Dermis blood vessel endothelial cell (primary cell): ENCODE data around the gene DYRK1A. TPM values are rescaled to one million over a fixed set of nuclear protein-coding genes. Genes with fewer than 3 reads are reported as not detected.
"Not testable (repeated sequence)": the region's sequence is repeated elsewhere in the genome, so short reads cannot be mapped to it uniquely, and the experiment has no call there.

Experiments used
- DNase-seq: peaks from one replicate; pipeline ENCODE4 v3.0.0; 2010
- total RNA-seq: library from RNA; depleted of rRNA; stranded (reverse); fragments of >200 nt; gene quantifications from 2 replicates; pipeline ENCODE4 v1.2.3, GENCODE V29; 2014

The DYRK1A gene
- total RNA-seq, 1 donor from 2014 or later = 75.6 TPM

DNA sequence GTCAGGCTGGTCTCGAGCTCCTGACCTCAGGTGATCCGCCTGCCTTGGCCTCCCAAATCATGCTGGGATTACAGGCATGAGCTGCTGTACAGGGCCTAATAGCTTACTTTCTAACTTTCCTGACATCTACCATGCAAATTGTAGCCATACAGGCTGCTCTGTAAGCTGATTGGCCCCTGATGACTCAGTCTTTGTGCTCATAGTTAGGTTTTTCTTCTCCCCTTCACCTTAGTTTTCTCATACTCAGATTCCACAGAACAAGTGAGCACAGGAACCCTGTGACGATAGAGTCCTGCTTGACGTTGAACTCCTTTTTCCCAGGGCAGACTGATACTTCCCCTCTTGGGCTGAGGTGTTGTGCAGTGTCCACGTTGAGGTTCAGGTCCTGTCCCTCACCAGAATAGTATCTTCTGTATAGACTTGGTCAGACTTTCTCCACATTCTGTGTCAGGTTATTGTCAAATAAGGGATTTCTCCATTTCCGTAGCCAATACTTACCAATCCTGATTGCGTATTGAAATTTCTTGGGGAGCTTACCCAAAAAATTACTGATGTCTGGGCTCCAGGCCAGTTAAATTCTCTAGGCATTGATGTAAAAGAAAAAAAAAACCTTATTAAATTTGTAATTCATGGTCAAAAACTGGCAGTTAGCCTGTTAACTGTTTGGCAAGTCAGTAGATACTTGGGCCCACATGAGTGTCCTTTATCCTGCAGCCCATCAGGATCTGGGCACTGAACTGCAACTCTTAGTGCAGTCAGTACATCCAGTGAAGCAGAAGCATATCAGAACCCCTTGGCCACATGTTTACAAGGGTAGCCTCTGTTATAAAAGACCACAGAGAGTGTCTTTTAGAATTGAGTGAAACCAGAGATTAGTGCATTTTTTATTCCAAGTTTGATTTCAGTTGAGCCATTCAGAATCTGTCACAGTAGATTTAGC lies 118.2 kb downstream of the DYRK1A start:
- no peak for DNase-seq

DNA sequence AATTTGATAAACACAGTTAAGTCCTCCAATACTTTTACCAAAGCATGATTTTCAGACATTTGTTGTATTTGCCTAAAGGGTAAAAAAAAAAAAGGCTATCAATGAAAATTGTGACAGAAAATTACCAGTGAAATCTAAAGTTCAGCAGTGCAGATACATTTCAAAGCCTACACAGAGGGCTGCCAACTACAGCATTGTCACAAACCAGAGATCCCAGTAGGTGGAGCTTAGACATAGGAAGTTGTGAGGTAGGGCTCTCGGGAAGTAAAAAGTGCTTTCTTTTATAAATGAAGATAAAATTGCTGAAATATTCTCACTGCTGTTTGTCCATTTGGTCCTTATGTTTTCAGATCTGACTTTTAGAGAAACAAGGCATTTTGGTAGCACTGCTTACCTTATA lies 123.0 kb downstream of the DYRK1A start:
- peak; percentile 37 for DNase-seq

DNA sequence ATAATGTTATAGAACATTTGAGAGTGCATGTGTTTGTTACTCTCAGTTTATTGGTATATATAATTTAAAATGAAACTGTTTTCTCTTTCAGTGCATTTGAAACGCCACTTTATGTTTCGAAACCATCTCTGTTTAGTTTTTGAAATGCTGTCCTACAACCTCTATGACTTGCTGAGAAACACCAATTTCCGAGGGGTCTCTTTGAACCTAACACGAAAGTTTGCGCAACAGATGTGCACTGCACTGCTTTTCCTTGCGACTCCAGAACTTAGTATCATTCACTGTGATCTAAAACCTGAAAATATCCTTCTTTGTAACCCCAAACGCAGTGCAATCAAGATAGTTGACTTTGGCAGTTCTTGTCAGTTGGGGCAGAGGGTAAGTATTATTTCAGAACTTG lies 123.5 kb downstream of the DYRK1A start:
- DNase-seq = no peak

DNA sequence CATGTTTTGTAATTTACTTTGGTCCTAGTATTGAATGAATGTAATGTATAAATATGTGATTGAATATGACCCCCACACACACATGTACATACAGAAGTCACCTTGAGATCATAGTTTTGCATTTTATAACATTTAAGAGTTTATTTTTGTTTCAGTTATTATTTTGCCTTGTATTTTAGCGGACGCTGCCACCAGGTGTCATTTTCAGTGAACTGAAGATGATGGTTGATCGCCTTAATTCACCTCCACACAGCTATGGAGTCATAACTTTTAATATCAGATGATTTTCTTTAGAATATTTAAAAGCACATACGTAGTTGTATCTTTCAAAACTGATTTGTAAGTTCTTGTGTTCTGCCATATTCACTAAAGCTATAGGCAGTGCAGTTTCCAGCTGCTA lies 130.4 kb downstream of the DYRK1A start:
- peak; percentile 53 for DNase-seq

DNA sequence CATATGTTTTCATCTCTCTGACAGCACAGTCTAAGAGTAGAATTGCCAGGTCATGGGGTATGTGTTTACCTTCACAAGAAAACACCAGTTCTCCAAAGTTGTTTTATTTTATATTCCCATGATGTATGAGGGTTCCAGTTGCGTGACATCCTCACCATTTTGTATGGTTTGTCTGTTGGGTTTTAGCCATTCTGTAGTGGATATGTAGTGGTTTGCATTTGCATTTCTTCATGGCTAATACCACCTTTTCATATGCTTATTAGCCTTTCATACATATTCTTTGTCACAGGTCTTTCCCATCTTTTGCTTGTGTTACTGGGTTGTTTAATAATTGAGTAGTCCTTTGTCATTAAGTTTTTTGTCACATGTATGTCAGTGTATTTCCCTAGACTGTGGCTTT lies 132.1 kb downstream of the DYRK1A start:
- DNase-seq = no peak

DNA sequence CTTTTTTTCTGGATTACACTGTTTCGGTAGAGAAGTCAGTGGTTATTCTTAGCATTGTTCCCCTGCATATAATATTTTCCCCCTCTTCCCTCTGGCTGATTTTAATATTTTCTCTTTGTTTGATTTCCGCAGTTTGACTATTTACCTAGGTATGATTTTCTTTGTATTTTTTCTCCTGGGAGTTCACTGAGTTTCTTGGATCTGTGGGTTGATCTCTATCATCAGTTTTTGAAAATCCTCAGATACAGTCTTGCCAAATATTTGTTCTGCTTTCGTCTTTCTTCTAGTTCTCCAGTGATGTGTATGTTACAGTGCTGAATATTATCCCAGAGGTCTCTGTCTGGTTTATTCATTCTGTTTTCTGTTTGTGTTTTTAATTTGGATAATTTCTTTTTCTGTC lies 136.4 kb downstream of the DYRK1A start:
- DNase-seq = no peak

DNA sequence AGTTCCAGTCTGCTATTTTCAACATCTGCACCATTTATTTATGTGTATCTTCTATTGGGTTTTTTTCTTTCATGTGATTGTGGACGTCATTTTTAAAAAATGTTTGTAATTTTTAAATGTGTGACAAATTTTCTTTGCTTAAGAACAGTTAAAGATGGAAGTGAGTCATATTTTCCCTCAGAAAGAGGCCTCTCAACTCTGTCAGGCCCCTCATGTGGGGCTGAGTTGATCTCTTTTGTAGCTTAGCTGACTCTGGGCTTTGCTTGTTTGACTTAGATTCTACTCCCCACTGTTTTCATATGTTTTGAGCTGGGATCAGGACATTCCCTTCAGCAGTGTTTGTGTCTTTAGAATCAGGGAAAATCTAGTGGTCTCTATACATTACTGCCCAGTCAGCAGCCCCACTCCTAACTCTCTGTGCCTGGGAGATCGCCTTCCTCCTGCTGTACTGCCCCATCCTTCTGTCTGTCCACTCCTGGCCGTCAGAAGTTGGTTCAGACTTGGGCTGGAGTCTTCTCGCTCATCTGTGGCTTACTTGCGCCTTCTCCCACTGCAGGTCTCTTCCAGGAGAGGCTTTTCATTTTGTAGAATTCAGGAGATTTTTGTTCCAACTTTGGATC lies 137.4 kb downstream of the DYRK1A start:
- peak; percentile 81 for DNase-seq

DNA sequence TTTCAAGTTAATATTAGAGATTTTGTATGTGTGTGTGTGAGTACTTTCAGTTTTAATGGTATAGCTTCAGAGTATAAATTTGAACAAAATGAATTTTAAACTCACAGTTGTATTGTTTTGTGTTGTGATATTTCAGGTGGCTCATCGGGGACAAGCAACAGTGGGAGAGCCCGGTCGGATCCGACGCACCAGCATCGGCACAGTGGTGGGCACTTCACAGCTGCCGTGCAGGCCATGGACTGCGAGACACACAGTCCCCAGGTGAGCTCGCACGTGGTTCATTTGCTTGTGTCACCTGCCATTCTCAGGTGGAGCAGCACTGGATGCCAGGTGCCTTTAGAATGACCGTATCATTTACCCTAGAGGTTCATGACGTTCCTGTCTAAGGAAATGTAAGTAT lies 139.4 kb downstream of the DYRK1A start:
- no peak for DNase-seq

DNA sequence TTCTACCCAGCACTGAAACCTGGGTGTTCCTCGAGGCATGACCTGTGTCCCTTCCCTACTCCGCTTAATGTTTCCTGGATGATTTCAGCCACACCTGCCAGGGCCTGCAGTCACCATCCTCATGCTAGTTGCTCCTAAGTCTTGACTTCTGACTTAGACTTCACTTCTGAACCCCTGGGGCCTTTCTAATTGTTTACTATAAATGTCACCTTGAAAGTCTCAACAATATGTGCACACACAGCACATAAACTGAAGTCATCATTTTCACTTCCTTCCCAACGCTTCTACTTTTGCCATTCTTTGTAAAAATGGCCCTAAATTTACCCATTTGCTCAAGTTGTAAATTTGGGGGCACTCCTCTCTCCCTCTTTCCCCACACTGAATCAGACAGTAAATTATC lies 141.1 kb downstream of the DYRK1A start:
- no peak for DNase-seq

DNA sequence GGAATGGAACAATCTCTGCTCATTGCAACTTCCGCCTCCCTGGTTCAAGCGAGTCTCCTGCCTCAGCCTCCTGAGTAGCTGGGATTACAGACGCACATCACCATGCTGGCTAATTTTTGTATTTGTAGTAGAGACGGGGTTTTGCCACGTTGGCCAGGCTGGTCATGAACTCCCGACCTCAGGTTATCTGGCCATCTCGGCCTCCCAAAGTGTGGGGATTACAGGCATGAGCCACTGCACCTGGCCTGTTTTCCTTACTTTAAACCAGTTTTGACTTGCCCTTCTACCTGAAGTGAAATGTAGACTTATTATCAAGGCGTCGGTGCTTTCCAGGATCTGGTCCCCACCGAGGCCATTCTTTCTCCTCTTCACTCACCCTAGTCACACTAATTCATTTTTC lies 141.8 kb downstream of the DYRK1A start:
- no peak for DNase-seq

DNA sequence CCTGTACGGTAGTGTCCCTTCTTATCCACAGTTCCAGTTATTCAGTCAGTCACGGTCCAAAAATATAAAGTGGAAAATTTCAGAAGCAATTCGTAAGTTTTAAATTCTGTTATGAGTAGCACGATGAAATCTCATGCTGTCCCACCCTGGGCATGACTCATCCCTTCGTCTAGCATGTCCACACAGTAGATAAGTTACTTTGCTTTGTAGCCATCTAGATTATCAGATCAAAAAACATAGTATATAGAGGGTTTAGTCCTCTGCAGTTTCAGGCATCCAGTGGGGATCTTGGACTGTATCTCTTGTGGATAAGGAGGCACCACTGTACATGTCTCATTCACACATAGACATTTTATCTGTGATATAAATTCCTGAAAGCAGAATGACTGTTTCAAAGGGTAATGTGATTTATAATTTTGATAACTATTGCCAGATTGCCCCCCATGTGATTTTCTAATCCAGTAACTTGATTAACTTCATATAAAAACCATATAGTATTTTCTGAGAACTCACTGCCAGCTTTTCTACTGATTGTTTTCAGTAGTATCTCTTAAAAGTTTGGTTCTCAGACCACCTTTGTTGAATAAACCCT lies 143.3 kb downstream of the DYRK1A start:
- no peak for DNase-seq

DNA sequence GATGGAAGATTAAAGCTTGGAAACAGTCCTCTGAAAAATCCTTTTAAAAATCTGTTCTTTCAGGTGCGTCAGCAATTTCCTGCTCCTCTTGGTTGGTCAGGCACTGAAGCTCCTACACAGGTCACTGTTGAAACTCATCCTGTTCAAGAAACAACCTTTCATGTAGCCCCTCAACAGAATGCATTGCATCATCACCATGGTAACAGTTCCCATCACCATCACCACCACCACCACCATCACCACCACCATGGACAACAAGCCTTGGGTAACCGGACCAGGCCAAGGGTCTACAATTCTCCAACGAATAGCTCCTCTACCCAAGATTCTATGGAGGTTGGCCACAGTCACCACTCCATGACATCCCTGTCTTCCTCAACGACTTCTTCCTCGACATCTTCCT lies 145.3 kb downstream of the DYRK1A start:
- DNase-seq = no peak

DNA sequence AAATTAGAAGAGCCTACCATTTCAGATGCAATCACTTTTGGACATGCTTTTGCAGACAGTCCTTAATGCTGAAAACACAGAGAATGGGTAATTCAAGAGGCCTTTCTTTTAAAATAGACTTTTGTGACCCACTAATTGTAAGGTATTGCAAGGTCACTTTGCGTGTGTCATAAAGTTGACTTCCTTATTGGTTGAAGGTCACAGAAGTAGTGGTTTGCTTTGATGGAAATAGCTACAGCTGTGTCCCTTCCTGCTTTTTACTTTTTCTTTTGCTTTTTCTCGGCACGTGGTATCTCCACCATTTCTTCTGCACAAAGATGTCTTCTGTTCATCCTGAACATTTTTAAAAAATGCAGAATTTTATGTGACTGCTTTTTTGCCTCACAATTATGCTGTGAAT lies 146.8 kb downstream of the DYRK1A start:
- DNase-seq = no peak

DNA sequence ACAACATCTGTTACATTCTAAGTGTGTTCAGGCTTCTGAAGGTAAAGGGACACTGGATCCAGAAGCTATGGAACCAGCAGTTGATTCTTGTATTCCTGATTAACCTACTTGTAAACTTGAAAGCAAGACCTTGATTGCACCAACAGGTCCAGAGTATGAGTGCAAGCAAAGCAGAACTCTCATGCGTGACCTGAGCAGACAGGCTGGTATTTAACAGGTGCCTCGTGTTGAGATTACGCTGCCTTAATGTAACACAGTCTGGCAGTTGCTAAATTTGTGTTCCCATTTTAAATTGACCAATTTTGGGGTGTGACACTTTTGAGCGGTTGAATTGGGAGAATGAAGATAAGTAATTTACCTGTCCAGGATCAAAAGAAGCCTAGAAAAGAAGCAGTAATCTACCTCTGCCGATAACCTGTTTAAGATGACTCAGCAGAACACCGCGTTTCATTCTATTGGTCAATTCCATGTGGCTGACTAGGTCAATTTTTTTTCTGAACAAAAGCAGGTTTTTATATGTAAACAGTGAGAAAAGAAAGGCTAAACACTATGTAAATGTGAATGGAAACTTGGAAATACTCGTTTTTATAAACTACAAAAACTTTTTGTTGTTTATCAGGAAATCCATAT lies 147.6 kb downstream of the DYRK1A start:
- DNase-seq = no peak

DNA sequence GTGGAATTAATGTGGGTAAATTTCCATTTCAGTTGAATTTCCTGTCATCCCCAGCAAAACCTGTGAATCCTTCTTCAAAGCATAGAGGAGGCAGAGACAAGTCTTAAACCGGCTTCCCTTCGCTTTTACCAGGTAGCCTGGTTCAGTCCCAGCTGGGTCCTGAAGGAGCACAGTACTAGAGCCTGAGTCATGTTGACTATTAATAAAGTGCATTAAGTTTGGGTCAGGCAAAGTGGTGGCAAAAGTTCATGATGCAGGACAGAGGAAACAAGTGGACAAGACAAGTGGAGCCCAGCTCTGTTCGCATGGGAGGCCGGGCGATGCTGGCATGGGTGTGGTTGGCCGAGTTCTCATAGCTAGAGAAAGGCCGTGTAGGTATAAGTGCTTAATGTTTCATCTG lies 150.4 kb downstream of the DYRK1A start:
- no peak for DNase-seq

DNA sequence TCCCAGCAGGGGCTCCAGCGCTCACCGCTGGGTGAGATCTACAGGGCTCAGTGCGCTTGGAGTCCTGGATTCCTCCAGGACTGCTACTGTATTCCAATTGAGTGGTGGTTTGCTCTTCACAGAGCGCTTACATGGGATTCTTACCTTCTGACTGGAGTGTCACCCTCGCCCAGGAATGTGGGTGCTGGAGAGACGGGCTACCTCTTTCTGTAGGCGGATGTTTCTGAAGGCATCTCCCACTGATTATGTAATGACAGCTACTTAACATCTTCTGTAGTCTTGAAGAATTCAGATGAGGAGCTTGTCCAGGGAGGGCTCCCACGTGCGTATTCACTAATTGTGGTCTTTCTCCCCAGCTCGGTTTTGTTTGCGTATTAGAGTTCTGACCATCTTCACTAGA lies 154.2 kb downstream of the DYRK1A start:
- no peak for DNase-seq

DNA sequence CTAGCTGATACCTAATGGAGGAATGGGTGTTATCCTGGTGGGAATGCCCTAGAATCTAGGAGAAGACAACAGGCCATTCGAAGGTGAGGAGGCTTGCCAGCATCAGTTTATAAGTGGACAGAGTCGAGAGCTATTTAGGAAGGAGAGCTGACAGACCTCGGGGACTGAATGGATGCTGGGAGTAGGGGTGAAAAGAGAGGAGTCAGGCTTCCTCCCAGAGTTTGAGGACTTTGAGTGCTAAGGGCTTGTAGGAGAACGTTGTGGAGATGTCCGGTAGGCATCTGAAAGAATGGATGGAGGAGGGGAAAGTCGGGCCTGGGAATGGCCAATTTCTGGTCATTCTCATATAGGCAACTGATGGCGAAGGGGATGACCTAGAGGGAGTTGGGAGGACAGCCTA lies 155.1 kb downstream of the DYRK1A start:
- DNase-seq = no peak

DNA sequence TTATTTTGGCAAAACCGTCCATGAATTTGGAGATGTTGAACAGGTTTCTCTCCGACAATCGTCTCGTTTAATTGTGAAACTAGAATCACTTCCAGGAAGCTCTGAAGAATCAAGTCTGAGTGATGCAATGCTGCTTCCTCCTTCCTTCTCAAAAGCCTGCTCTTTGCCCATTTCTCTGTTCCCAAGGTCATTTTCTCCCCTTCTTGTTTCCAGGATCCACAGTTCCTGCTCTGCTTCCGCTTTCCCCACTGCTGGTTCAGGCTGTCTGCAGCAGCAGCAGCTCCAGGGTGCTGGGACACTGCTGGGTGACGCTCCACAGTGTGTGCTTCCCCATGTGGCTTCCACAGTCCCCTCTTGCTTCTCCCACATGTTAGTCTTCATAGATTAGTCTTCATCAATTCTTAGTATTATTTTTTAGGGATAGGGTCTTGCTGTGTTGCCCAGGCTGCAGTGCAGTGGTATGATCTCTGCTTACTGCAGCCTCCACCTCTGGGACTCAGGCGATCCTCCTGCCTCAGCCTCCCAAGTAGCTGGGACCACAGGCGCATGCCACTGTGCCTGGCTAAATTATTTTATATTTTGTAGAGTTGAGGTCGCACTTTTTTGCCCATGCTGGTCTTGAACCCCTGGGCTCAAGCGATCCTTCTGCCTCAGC lies 156.2 kb downstream of the DYRK1A start:
- no peak for DNase-seq

DNA sequence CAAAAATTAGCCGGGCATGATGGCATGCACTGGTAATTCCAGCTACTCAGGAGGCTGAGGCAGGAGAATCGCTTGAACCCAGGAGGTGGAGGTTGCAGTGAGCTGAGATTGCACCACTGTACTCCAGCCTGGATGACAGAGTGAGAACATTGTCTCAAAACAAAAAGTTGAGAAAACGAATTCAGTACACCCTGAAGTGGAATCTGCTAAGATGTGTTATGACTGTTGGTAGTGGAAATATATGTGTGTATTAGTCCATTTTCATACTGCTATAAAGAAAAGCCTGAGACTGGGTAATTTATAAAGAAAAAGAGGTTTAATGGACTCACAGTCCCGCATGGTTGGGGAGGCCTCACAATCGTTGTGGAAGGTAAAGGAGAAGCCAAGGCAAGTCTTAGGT lies 158.4 kb downstream of the DYRK1A start:
- not testable (repeated sequence) for DNase-seq

DNA sequence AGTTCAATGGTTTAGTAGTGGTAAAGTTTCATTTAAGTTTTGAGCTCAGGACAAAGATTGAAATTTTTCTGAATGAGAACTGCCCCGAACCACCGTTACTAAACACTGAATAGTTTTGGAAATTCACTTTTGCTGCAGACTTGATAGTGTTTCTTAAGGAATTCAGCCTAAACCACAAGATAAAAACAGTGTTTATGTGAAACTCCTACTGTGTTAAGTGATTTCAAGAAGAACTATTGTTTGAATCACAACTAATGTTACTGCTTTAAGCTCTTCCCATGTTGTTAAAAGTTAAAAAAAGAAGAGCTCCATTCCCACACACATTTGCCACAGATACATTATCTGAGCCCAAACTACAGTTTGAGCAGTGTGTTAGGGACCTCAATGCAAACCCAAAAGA lies 159.2 kb downstream of the DYRK1A start:
- DNase-seq = no peak

DNA sequence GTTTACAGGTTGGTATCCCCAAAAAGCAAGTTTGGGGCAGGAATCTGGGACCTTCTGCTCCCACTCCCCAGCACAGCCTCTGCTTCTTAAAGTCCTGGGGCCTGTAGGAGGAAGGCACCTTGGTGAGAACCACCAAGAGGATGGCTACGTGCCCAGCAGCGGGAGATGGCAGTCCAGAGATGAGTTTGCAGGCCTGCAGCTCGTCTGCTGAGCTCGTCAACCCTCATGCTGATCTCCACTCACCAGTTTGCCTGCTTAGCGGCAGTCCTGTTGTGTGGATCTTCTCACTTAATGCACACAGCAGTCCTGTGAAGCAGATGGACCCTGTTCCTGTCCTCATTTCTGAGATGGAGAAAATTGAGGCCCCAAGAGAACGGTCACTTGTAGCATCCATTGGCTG lies 160.5 kb downstream of the DYRK1A start:
- DNase-seq = no peak

DNA sequence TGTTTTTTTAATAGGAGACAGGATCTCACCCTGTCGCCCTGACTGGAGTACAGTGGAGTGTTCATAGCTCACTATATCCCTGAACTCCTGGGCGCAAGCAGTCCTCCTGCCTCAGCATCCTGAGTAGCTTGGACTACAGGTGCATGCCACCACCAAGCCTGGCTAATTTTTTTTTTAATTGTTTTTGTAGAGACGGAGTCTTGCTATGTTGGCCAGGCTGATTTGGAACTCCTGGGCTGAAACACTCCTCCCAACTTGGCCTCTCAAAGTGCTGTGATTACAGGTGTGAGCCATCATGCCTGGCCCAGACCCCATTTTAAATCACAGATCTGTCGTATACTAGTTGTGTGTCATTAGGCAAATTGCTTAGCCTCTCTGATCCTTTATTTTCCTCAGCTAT lies 161.1 kb downstream of the DYRK1A start:
- no peak for DNase-seq
